HCT116 (cell line): Measurements from ENCODE around the gene ZFR2. TPM values are rescaled to one million over a fixed set of nuclear protein-coding genes. Genes with fewer than 3 reads are reported as not detected.

Source experiments
- ATAC-seq: fragments of 200-7000 bp; cut with Tn5 transposase; 2 replicates; pipeline ENCODE4 v1.9.1; 2020; ENCODE audit warnings: mild to moderate bottlenecking, moderate library complexity
- BruUV-seq: library from RNA; stranded (reverse); fragments of 400-500 nt; replicated peaks from 2 replicates; lab custom pipeline; 2021; lab: Mats Ljungman, UMichigan
- CTCF ChIA-PET: fragments of 300-600 bp; sonication (Branson Sonifier 250); formaldehyde crosslinking; loops from one replicate; lab custom pipeline; 2021; ENCODE audit warnings: antibody characterized with exemption; lab: Charles Lee
- POLR2A ChIA-PET: fragments of 300-600, 350-600 bp; sonication (Branson Sonifier 250); formaldehyde crosslinking; loops from one replicate; lab custom pipeline; 2021; ENCODE audit warnings: antibody characterized with exemption; lab: Charles Lee
- RAD21 ChIA-PET, 2 experiments: fragments of 300-600 bp; sonication (Branson Sonifier 250); formaldehyde crosslinking; loops; one replicate each; lab custom pipeline; 2023; ENCODE audit warnings: low total read pairs in 2 of 2; ENCODE audit not compliant: uncharacterized antibody in 2 of 2, unreplicated experiment in 2 of 2, low non-redundant PET in 1 of 2; lab: Charles Lee
- DNase-seq: peaks from one replicate; pipeline ENCODE4 v3.0.0-alpha.2; 2010; ENCODE audit warnings: low read depth, low spot score
- H2AFZ ChIP-seq: fragments of 200-600 bp; shearing (Covaris generic), sonication (generic); 2 replicates; pipeline ENCODE4 v1.6.1; 2017; ENCODE audit warnings: low read depth, mixed run types, mixed read lengths, antibody characterized with exemption, low read length; ENCODE audit not compliant: poor library complexity, severe bottlenecking
- H3K27ac ChIP-seq: 2 replicates; pipeline ENCODE4 v1.5.1; 2012; ENCODE audit warnings: low read depth, low read length
- H3K27me3 ChIP-seq: fragments of 200-600 bp; sonication (generic); 2 replicates; pipeline ENCODE4 v1.6.1; 2016; ENCODE audit warnings: mixed run types, low read length, mixed read lengths; ENCODE audit not compliant: insufficient read depth
- H3K36me3 ChIP-seq, 2 experiments: fragments of 200-500 bp in 1 of 2; fragments of 200-600 bp in 1 of 2; sonication (Bioruptor generic) in 1 of 2; sonication (generic) in 1 of 2; 2 replicates each; pipeline versions ENCODE4 v1.5.1 to v1.6.1; 2014 to 2016; ENCODE audit warnings: low read length in 2 of 2, inconsistent platforms in 1 of 2, mixed read lengths in 1 of 2, mixed run types in 1 of 2; ENCODE audit not compliant: insufficient read depth in 2 of 2, control insufficient read depth in 1 of 2
- H3K4me1 ChIP-seq, 2 experiments: fragments of 200-600 bp in 1 of 2; sonication (generic) in 1 of 2; 2 replicates each; pipeline versions ENCODE4 v1.5.1 to v1.6.1; 2012 to 2017; ENCODE audit warnings: low read length in 2 of 2, inconsistent platforms in 1 of 2, mild to moderate bottlenecking in 1 of 2, mixed read lengths in 1 of 2, mixed run types in 1 of 2, moderate library complexity in 1 of 2; ENCODE audit not compliant: insufficient read depth in 2 of 2, control insufficient read depth in 1 of 2
- H3K4me2 ChIP-seq: fragments of 200-600 bp; sonication (generic); 2 replicates; pipeline ENCODE4 v1.6.1; 2017; ENCODE audit warnings: mixed run types, low read length, mixed read lengths
- H3K4me3 ChIP-seq, 2 experiments: fragments of 200-600 bp in 1 of 2; sonication (generic) in 1 of 2; replicated peaks in 1 of 2; 2 replicates each; pipeline ENCODE4 v1.5.1; 2011 to 2016; ENCODE audit warnings: low read length in 2 of 2, control low read depth in 1 of 2, low read depth in 1 of 2, mild to moderate bottlenecking in 1 of 2, mixed read lengths in 1 of 2, mixed run types in 1 of 2
- H3K79me2 ChIP-seq: fragments of 200-600 bp; sonication (generic); 2 replicates; pipeline ENCODE4 v1.6.1; 2017; ENCODE audit warnings: mild to moderate bottlenecking, mixed run types, low read length, moderate library complexity, mixed read lengths; ENCODE audit not compliant: insufficient read depth
- H3K9ac ChIP-seq: fragments of 200-600 bp; sonication (generic); 2 replicates; pipeline ENCODE4 v1.6.1; 2016; ENCODE audit warnings: low read length, mixed read lengths
- H3K9me2 ChIP-seq: fragments of 200-600 bp; sonication (generic), shearing (Covaris generic); 2 replicates; pipeline ENCODE4 v1.6.1; 2017; ENCODE audit warnings: mixed run types, mild to moderate bottlenecking, moderate library complexity; ENCODE audit not compliant: insufficient read depth
- H3K9me3 ChIP-seq, 2 experiments: fragments of 200-500 bp in 1 of 2; fragments of 200-600 bp in 1 of 2; sonication (Bioruptor generic) in 1 of 2; sonication (generic) in 1 of 2; 2 replicates each; pipeline ENCODE4 v1.6.1; 2014 to 2017; ENCODE audit warnings: low read length in 2 of 2, mixed read lengths in 2 of 2, inconsistent platforms in 1 of 2, low read depth in 1 of 2, mild to moderate bottlenecking in 1 of 2, mixed run types in 1 of 2, moderate library complexity in 1 of 2; ENCODE audit not compliant: control insufficient read depth in 1 of 2, insufficient read depth in 1 of 2
- H4K20me1 ChIP-seq: fragments of 200-600 bp; sonication (generic), shearing (Covaris generic); 2 replicates; pipeline ENCODE4 v1.6.1; 2017; ENCODE audit warnings: mixed run types, mild to moderate bottlenecking, moderate library complexity; ENCODE audit not compliant: insufficient read depth
- CTCF ChIP-seq, 3 experiments: fragments of 200-600 bp in 1 of 3; sonication (generic) in 1 of 3; IDR thresholded peaks in 2 of 3; conservative IDR thresholded peaks in 1 of 3; 2 replicates each; pipeline ENCODE4 v1.5.1; 2012 to 2017; ENCODE audit warnings: low read depth in 2 of 3, low read length in 2 of 3, antibody characterized with exemption in 1 of 3, borderline replicate concordance in 1 of 3, control low read depth in 1 of 3, mild to moderate bottlenecking in 1 of 3, mixed read lengths in 1 of 3, mixed run types in 1 of 3, moderate library complexity in 1 of 3; ENCODE audit not compliant: insufficient read depth in 1 of 3
- EGR1 ChIP-seq: IDR thresholded peaks from 2 replicates; pipeline ENCODE4 v1.6.1; 2012; ENCODE audit warnings: low read depth
- JUND ChIP-seq: IDR thresholded peaks from 2 replicates; pipeline ENCODE4 v1.6.1; 2012
- POLR2AphosphoS5 ChIP-seq: IDR thresholded peaks from 2 replicates; pipeline ENCODE4 v1.6.1; 2011; ENCODE audit warnings: mild to moderate bottlenecking, low read depth, low read length, moderate library complexity
- TCF7L2 ChIP-seq: IDR thresholded peaks from 2 replicates; pipeline ENCODE4 v1.7.0; 2011; ENCODE audit warnings: borderline replicate concordance, inconsistent platforms; ENCODE audit not compliant: insufficient read depth, insufficient read length; ENCODE audit errors: extremely low read depth
- intact Hi-C: fragments of 100-400 bp; cut with micrococcal nuclease; formaldehyde crosslinking; loops from 2 replicates; pipeline ENCODE4 v1.10.0; 2022
- total RNA-seq: library from RNA; stranded (reverse); gene quantifications from one replicate; pipeline ENCODE4 v1.2.1, GENCODE V29; 2021; ENCODE audit not compliant: unreplicated experiment

ZFR2 gene
- total RNA-seq, 1 experiment from 2014 or later: 0.34 TPM

GRCh38 chr19:3808420-3809143, 60.3 kb downstream of the ZFR2 start:
- no peaks in the 10 kb centered on the region for H3K79me2 ChIP-seq
- no peaks in the 10 kb centered on the region for H3K4me1 ChIP-seq
- ATAC-seq: no peak
- no peak overlapping the region for H3K4me2 ChIP-seq
- H3K9ac ChIP-seq: no peak overlapping the region
- peaks cover 0 to 5% of the 10 kb centered on the region in 2 experiments; a peak in 2 of 4 replicates for H3K9me3 ChIP-seq
- BruUV-seq: no TSS peak
- no peak overlapping the region; the same call in 1 of the 2 replicates for H3K27ac ChIP-seq
- intact Hi-C loops: no loop called here
- H3K4me3 ChIP-seq: no peak overlapping the region
- ChIA-PET CTCF (no interaction called here), POLR2A (no interaction called here), RAD21 (no interaction called here)
- H3K9me2 ChIP-seq: no peaks in the 10 kb centered on the region
- no peaks in the 10 kb centered on the region for H3K27me3 ChIP-seq
- no peaks in the 10 kb centered on the region for H3K36me3 ChIP-seq
- no peak for DNase-seq
- H4K20me1 ChIP-seq: no peaks in the 10 kb centered on the region
- no peak overlapping the region for H2AFZ ChIP-seq
- no peak for TF ChIP-seq POLR2AphosphoS5
- TF ChIP-seq EGR1: no peak
- TF ChIP-seq JUND: no peak
- TF ChIP-seq CTCF (IDR thresholded peaks at IDR 0.05 in 2 of 3, conservative IDR thresholded peaks at IDR 0.05 in 1 of 3; ENCODE audit: borderline replicate concordance in 1 of 3, insufficient read depth in 1 of 3, low read depth in 2 of 3, low read length in 2 of 3): no peak
- TF ChIP-seq TCF7L2: no peak
